SK-N-SH (cell line): ENCODE results near the gene TMEM88. TPM values are rescaled to one million over a fixed set of nuclear protein-coding genes. Genes with fewer than 3 reads are reported as not detected.
A peak's percentile ranks its signal among the peaks of the same experiment; 100 is the strongest.

Experiments
- CTCF ChIA-PET: fragments of 300-600, 350-600 bp; formaldehyde crosslinking; extraction: SDS; loops from one replicate; lab custom pipeline; 2021; lab: Yijun Ruan, JAX
- POLR2A ChIA-PET: fragments of 350-600 bp; sonication (Branson Sonifier 250); formaldehyde crosslinking; extraction: SDS; loops from one replicate; lab custom pipeline; 2020; ENCODE audit warnings: antibody characterized with exemption, inconsistent platforms; lab: Yijun Ruan, JAX
- DNase-seq: peaks from one replicate; pipeline ENCODE4 v3.0.0; 2012
- H2AFZ ChIP-seq: fragments of 200-600 bp; sonication (generic); 2 replicates; pipeline ENCODE4 v1.8.1; 2016; ENCODE audit warnings: antibody characterized with exemption, mild to moderate bottlenecking, low read depth
- H3F3A ChIP-seq: fragments of 200-600 bp; sonication (generic); replicated peaks from 2 replicates; pipeline ENCODE3; 2016; ENCODE audit warnings: antibody characterized with exemption, mild to moderate bottlenecking; ENCODE audit not compliant: insufficient read depth
- H3K27ac ChIP-seq, 2 experiments: fragments of 200-500 bp in 1 of 2; fragments of 200-600 bp in 1 of 2; sonication (Bioruptor generic) in 1 of 2; sonication (generic), shearing (Covaris generic) in 1 of 2; 2 replicates each; pipeline versions ENCODE4 v1.5.1 to v1.6.1; 2014 to 2016; ENCODE audit warnings: low read depth in 2 of 2, inconsistent platforms in 1 of 2, low read length in 1 of 2, mild to moderate bottlenecking in 1 of 2, mixed read lengths in 1 of 2
- H3K27me3 ChIP-seq: fragments of 200-600 bp; sonication (generic), shearing (Covaris generic); 2 replicates; pipeline ENCODE4 v1.6.1; 2016; ENCODE audit warnings: mixed run types; ENCODE audit not compliant: insufficient read depth
- H3K36me3 ChIP-seq, 2 experiments: fragments of 200-500 bp in 1 of 2; fragments of 200-600 bp in 1 of 2; sonication (Bioruptor generic) in 1 of 2; sonication (generic) in 1 of 2; replicated peaks in 1 of 2; 2 replicates each; pipeline versions ENCODE3 to v1.5.1; 2014 to 2016; ENCODE audit warnings: low read length in 1 of 2, mild to moderate bottlenecking in 1 of 2; ENCODE audit not compliant: insufficient read depth in 2 of 2, control insufficient read depth in 1 of 2
- H3K4me1 ChIP-seq, 2 experiments: fragments of 200-500 bp in 1 of 2; fragments of 200-600 bp in 1 of 2; sonication (Bioruptor generic) in 1 of 2; sonication (generic), shearing (Covaris generic) in 1 of 2; 2 replicates each; pipeline versions ENCODE4 v1.5.1 to v1.6.1; 2014 to 2016; ENCODE audit warnings: low read depth in 1 of 2, low read length in 1 of 2, mixed run types in 1 of 2; ENCODE audit not compliant: insufficient read depth in 2 of 2, control insufficient read depth in 1 of 2
- H3K4me2 ChIP-seq: fragments of 200-600 bp; sonication (generic), shearing (Covaris generic); 2 replicates; pipeline ENCODE4 v1.6.1; 2017; ENCODE audit warnings: mixed run types
- H3K4me3 ChIP-seq, 2 experiments: fragments of 200-500 bp in 1 of 2; fragments of 200-600 bp in 1 of 2; sonication (Bioruptor generic) in 1 of 2; sonication (generic), shearing (Covaris generic) in 1 of 2; 2 replicates each; pipeline versions ENCODE4 v1.5.1 to v1.8.1; 2014 to 2016; ENCODE audit warnings: low read depth in 2 of 2, inconsistent platforms in 1 of 2, low read length in 1 of 2, mild to moderate bottlenecking in 1 of 2, mixed read lengths in 1 of 2, moderate library complexity in 1 of 2
- H3K79me2 ChIP-seq: fragments of 200-600 bp; sonication (generic); 2 replicates; pipeline ENCODE4 v1.8.1; 2017; ENCODE audit warnings: mild to moderate bottlenecking; ENCODE audit not compliant: insufficient read depth
- H3K9ac ChIP-seq: fragments of 200-600 bp; sonication (generic); 2 replicates; pipeline ENCODE4 v1.6.1; 2017; ENCODE audit warnings: mixed run types
- H3K9me2 ChIP-seq: fragments of 200-600 bp; sonication (generic); 2 replicates; pipeline ENCODE4 v1.6.1; 2017; ENCODE audit warnings: mixed run types
- H3K9me3 ChIP-seq: fragments of 200-600 bp; sonication (generic); 2 replicates; pipeline ENCODE4 v1.6.1; 2017; ENCODE audit warnings: mixed run types, mild to moderate bottlenecking, moderate library complexity
- H4K20me1 ChIP-seq: fragments of 200-600 bp; sonication (generic); 2 replicates; pipeline ENCODE4 v1.6.1; 2017; ENCODE audit warnings: mild to moderate bottlenecking, mixed run types; ENCODE audit not compliant: insufficient read depth
- CTCF ChIP-seq: fragments of 200-600 bp; sonication (generic); IDR thresholded peaks from 2 replicates; pipeline ENCODE4 v1.6.1; 2017; ENCODE audit warnings: antibody characterized with exemption, mild to moderate bottlenecking, moderate library complexity
- ELF1 ChIP-seq: IDR thresholded peaks from 2 replicates; pipeline ENCODE4 v1.4.0; 2012
- JUND ChIP-seq: IDR thresholded peaks from 2 replicates; pipeline ENCODE4 v1.4.0; 2012
- MEF2A ChIP-seq: IDR thresholded peaks from 2 replicates; pipeline ENCODE4 v1.4.0; 2012; ENCODE audit warnings: low read depth, borderline replicate concordance
- NRF1 ChIP-seq: IDR thresholded peaks from 2 replicates; pipeline ENCODE4 v1.6.1; 2012; ENCODE audit warnings: low read depth, mild to moderate bottlenecking, low read length
- PBX3 ChIP-seq: IDR thresholded peaks from 2 replicates; pipeline ENCODE4; 2012
- POLR2AphosphoS5 ChIP-seq: IDR thresholded peaks from 2 replicates; pipeline ENCODE4 v1.6.1; 2012; ENCODE audit warnings: low read depth, low read length
- RCOR1 ChIP-seq: fragments of 150-350 bp; IDR thresholded peaks from 2 replicates; pipeline ENCODE4 v1.6.1; 2017; ENCODE audit warnings: antibody characterized with exemption, low read length
- REST ChIP-seq: IDR thresholded peaks from 2 replicates; pipeline ENCODE4 v1.6.1; 2012; ENCODE audit warnings: mild to moderate bottlenecking, low read depth, low read length, moderate library complexity
- RFX5 ChIP-seq: IDR thresholded peaks from 2 replicates; pipeline ENCODE4 v1.6.1; 2012; ENCODE audit warnings: mild to moderate bottlenecking, improper control_type of control experiment, low read length
- RXRA ChIP-seq: IDR thresholded peaks from 2 replicates; pipeline ENCODE4 v1.4.0; 2012; ENCODE audit warnings: low read depth, mild to moderate bottlenecking, borderline replicate concordance
- SIN3A ChIP-seq: IDR thresholded peaks from 2 replicates; pipeline ENCODE4 v1.6.1; 2012; ENCODE audit warnings: low read depth, mild to moderate bottlenecking, low read length, moderate library complexity, borderline replicate concordance
- SMC3 ChIP-seq: IDR thresholded peaks from 2 replicates; pipeline ENCODE4 v1.6.1; 2012; ENCODE audit warnings: low read depth, low read length, improper control_type of control experiment
- TAF1 ChIP-seq: IDR thresholded peaks from 2 replicates; pipeline ENCODE4 v1.6.1; 2012; ENCODE audit warnings: low read depth, mild to moderate bottlenecking, low read length, moderate library complexity, borderline replicate concordance
- TCF12 ChIP-seq: IDR thresholded peaks from 2 replicates; pipeline ENCODE4 v1.4.0; 2012
- USF1 ChIP-seq: IDR thresholded peaks from 2 replicates; pipeline ENCODE4 v1.4.0; 2012; ENCODE audit warnings: low read depth, borderline replicate concordance
- USF2 ChIP-seq: fragments of 150-350 bp; IDR thresholded peaks from 2 replicates; pipeline ENCODE4 v1.6.1; 2017; ENCODE audit warnings: antibody characterized with exemption, low read length, low read depth, borderline replicate concordance
- WGBS: methylation state at CpG from one replicate; pipeline ENCODE4 v1.1.6; 2017; ENCODE audit warnings: low lambda C conversion rate; 5-methylcytosine and 5-hydroxymethylcytosine counted together
- polyA plus RNA-seq, 3 experiments: library from polyadenylated mRNA; depleted of rRNA; stranded (reverse); fragments of >200 nt; gene quantifications; 2 replicates each; pipeline ENCODE4 v1.2.3, GENCODE V29; 2012

TMEM88 gene
- polyA plus RNA-seq, 1 of the 3 experiments (the other 2 are of a cell fraction) = 1.2 TPM

GRCh38 chr17:7897090-7897489 lies 42.2 kb downstream of the TMEM88 start:
- Histone ChIP-seq H3K4me2 (no peak overlapping the region), H3K36me3 (peaks cover 75 to 87% of the 10 kb centered on the region in 2 experiments), H3K4me3 (no peak overlapping the region), H3K4me1 (no peaks in the 10 kb centered on the region), H3K79me2 (no peaks in the 10 kb centered on the region), H4K20me1 (no peaks in the 10 kb centered on the region), H3F3A (no peaks in the 10 kb centered on the region), H3K9ac (no peak overlapping the region), H3K9me3 (no peaks in the 10 kb centered on the region), H3K27ac (peak overlapping the region; percentile 8 to 9; a peak in 1 of 4 replicates), H3K27me3 (no peaks in the 10 kb centered on the region), H2AFZ (no peak overlapping the region), H3K9me2 (no peaks in the 10 kb centered on the region)
- TF ChIP-seq USF1 = no peak
- TF ChIP-seq USF2 = no peak
- TF ChIP-seq PBX3 = no peak
- no peak for TF ChIP-seq MEF2A
- TF ChIP-seq TCF12 = no peak
- TF ChIP-seq JUND = no peak
- no peak for TF ChIP-seq CTCF
- no peak for TF ChIP-seq RXRA
- no peak for TF ChIP-seq RCOR1
- TF ChIP-seq POLR2AphosphoS5 = no peak
- TF ChIP-seq ELF1 = no peak
- TF ChIP-seq TAF1 = no peak
- no peak for DNase-seq
- ChIA-PET POLR2A (no interaction called here), CTCF (interaction anchor here (0.6 to 9.4 kb wide), 26 partner anchors 8 to 164 kb away, joined by 3 to 143 read pairs (median 6); partner anchors contain the start of genes CHD3 and GUCY2D)
- WGBS = 84% methylated on average over 13 of the region's 13 CpGs

GRCh38 chr17:7897773-7898172 lies 42.9 kb downstream of the TMEM88 start:
- H2AFZ ChIP-seq = no peak overlapping the region
- no peaks in the 10 kb centered on the region for H4K20me1 ChIP-seq
- no peak overlapping the region for H3K4me3 ChIP-seq
- H3K4me2 ChIP-seq = no peak overlapping the region
- H3K9me2 ChIP-seq = no peaks in the 10 kb centered on the region
- H3K9me3 ChIP-seq = no peaks in the 10 kb centered on the region
- no peak overlapping the region for H3K9ac ChIP-seq
- H3K36me3 ChIP-seq = peaks cover 80 to 86% of the 10 kb centered on the region in 2 experiments
- H3K79me2 ChIP-seq = no peaks in the 10 kb centered on the region
- H3K27me3 ChIP-seq = no peaks in the 10 kb centered on the region
- DNase-seq = peak; percentile 72
- H3K4me1 ChIP-seq = no peaks in the 10 kb centered on the region
- 66% methylated on average over 6 of the region's 6 CpGs for WGBS
- H3K27ac ChIP-seq = no peak overlapping the region; a peak in 1 of 4 replicates
- H3F3A ChIP-seq = no peaks in the 10 kb centered on the region
- ChIA-PET POLR2A (no interaction called here), CTCF (interaction anchor here (0.6 to 9.4 kb wide), 39 partner anchors 8 to 164 kb away, joined by 3 to 143 read pairs (median 5); partner anchors contain the start of genes CHD3 and GUCY2D)
- no peak for TF ChIP-seq REST
- TF ChIP-seq RXRA = no peak
- TF ChIP-seq SIN3A = no peak
- no peak for TF ChIP-seq RFX5
- TF ChIP-seq TCF12 = no peak
- peak; percentile 91 for TF ChIP-seq SMC3
- TF ChIP-seq USF2 = no peak
- no peak for TF ChIP-seq JUND
- TF ChIP-seq USF1 = no peak
- TF ChIP-seq NRF1 = no peak
- TF ChIP-seq TAF1 = no peak
